Measurements from ENCODE around the gene BTBD1.

The BTBD1 gene

DNA sequence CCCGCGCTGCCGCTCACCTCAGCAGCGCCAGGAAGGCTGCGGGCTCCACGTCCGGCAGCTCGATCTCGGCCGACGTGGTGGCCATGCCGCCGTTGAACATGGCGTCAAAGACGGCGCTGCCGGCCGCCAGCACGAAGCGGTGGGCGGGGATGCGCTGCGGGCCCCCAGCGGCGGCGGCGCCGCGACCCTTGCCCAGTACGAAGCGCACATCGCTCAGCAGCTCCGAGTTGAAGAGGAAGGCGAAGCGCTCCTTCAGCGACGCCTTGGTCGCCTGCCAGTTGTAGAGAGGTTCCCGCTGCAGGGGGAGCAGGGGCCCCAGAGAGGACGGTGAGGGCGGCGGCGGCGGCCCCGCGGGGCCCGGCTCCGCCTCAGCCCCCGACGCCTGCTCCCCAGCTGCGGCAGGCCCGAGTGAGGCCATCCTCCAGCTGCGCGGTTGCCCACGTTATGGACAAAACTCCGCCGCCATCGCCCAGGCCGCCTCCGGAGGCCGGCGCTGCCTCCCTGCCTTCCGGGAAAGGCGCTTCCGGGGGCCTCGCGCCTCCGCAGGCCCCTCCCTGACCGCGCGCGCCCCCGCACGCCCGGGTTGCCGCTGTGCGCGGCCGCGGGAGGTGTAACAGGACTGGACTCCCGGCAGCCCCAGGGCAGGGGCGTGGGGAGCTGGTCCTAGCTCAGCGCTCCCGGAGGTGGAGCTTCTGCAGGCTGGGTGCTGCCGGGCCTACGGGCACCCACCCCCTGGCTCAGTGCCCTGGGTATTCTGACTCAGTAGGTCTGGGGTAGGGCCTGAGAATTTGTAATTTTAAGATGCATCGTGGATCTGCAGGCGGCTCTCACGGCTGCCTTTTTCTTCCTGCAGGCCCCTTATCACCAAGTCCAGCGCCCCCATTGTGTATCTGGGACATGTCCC, at the start of gene BTBD1:
Gene BTBD1, minus strand, starts transcription at position 519 of the 904 bp plus-strand sequence. Its CDS starts 101 bp downstream, at position 418.
- DNase-seq: peak; percentile 89

DNA sequence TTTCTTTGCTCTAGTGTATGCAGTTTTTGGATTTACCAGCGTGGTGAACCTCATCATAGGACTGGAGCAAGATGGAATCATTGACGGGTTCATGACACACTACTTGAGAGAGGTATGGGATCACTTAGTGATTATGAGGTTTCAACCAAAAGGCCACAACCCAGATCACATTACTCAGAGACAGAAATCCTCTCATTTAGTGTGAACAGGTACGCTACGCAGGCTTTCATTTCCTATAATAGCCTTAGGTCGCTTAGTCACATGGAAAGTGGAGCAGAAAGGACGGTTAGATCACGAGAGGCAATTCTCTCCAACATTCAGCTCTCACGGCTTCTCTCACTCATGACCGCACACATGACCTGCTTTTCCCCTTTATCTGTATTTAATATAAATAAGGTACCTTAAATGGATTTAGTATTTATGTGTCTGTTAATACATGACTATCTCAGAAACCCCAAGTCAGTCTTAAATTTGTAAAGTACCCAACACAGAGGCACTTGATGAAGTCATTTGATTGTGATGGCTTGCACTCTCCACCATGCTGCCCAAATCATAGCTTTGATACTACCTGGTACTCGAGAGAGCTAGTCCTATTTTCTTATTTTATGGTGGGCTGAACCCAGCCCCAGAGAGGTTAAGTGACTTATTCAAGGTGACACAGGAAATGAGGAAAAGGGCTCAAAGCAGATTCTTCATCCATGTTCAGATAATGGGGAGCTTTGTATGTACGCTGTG, 48.9 kb upstream of the BTBD1 start:
- no peak for DNase-seq

DNA sequence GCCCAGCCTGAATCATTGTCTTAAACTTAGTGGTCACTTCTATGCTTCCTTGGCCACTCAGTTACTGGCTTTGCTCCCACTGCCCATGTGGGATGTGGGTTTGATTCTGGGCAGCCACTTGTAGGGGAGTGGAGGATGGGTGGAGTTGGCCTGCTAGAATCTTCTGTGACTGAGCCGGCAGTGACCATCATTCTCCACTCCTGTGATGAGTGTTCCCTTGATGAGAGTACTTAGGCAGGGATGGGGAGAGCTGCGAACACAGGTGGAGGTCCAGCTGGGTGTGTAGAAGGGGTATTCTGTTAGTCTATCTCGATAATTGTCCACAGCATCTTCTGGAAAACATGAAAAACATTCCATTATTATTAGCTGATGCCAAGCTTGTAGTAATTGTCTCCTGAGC, 48.4 kb upstream of the BTBD1 start:
- DNase-seq: no peak

DNA sequence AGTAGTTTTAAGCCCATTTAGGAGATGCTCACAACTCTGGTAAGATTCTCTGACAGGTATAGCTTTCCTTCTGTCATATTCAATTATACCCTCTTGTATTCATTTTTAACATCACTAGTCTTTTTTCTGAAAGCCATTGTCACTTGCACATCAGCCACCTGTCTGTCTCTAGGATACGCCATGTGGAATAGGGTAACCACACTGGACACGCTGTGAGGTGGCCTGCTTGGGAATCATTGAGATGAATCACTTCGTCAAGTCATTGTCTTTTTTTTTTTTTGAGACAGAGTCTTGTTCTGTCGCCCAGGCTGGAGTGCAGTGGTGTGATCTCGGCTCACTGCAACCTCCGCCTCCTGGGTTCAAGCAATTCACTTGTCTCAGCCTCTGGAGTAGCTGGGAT, 47.8 kb upstream of the BTBD1 start:
- no peak for DNase-seq

DNA sequence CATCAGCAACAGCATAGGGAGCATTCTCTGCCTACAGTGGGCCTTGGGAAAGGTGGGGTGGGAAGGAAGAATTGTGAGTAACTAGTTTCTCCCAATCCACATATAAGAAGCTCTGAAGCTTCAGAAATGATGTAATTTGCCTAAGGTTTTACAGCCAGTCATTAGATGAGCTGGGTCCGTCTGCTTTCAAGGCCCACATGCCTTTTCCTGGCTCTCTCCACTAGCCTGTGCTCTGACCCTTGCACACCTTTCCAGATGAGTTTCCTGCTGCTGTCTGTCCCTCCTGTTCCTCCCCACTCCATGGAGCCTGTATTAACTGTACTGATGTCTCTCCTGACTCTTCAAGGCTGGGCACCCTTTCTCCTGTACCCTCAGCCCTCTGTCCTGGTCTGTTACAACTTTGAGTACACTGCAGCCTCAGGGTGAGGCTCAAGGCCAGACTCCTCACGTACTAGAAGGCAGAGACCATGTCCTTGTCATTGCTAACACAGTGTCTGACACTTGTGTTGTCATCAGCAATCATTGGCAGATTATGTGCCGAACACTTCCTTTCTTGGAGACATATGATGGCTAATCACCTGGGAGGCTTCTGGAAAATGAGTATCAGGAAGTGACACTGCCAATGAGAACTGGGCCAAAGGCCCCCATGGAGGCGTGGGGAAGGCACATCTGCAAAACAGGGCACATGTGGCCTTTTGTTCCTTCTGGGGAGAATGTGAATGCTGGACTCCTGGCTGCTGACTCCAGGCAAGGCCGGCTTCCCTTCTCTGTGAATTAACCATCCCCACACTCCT, 47.0 kb upstream of the BTBD1 start:
- DNase-seq: no peak

DNA sequence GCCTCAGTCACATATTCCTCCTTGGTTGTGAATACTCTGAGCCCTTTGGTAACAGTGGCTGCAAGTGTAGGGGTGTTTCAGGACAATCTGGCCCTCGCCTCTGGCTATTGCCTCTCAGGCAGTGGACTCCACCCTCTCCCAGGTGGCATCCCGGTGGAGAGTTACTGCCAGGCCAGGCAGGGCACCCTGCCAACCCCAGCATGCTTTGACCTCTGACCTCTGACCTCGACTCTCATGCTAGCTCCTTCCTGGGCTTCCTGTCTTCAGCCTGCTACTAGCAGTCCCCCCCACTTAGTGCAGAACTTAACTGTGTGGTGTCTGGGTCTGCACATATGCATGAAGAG, 45.9 kb upstream of the BTBD1 start:
- DNase-seq: no peak

DNA sequence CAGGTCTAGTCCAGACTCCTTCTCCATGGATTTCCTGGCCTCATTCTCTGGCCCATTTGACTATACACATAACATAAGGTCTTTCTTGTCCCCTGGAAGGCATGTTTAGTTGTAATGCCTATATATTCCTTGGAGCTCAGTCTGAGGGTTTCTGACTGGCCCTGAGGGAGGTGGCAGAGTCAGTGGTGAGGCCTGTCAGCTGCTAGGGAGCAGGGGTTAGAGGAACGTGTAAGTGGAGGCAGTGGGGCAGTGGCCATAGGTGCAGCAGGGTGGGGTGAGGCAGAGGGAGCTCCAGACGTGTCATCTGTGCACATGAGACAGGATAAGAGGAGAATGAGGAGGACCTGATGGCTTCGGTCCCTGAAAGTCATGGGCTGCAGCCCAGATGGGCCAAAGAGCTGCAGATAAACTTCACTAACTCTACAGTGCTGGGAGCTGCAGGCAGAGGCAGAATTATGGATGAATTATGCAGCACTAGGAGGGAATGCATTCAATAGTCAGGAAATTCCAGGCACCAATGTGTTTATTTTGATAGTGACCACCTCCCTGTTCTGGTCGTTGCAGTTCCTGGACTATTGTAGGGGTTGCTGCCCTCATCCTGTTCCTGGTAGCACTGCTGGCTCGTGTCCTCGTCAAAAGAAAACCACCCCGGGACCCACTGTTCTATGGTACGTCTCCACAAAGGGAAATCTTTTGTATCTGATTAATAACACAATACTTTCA, 45.3 kb upstream of the BTBD1 start:
- no peak for DNase-seq

DNA sequence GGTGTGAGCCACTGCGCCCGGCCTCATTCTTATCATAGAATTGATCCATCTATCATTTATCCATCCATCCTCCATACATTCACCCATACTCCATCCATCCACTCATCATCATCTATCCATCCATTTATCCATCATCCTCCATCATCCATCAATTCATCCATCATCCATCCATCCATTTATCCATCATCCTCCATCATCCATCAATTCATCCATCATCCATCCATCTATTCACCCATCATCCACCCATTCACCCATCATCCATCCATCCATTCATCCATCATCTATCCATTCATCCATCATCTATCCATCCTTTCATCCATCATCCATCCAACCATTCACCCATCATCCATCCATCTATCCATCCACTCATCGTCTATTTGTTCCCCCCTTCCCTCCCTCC, 44.1 kb upstream of the BTBD1 start:
- no peak for DNase-seq

DNA sequence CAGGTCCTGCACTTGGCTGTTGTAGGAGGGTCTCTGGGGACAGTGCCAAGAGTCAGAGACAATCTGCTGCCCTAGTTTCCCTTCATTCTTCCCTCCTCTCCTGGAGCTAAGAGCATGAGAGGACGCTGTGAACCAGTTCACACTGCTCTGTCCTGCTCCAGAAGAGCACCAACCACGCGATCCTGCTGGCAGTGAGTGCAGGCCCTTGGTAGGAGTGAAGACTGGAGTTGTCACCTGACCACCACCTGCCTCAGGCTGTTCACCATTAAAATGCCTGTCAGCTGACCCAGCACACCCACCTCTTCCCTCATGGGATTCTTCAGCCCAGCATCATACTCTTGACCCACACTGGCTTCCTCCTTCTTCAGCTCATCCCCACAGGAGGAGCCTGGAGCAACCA, 43.3 kb upstream of the BTBD1 start:
- DNase-seq: no peak

DNA sequence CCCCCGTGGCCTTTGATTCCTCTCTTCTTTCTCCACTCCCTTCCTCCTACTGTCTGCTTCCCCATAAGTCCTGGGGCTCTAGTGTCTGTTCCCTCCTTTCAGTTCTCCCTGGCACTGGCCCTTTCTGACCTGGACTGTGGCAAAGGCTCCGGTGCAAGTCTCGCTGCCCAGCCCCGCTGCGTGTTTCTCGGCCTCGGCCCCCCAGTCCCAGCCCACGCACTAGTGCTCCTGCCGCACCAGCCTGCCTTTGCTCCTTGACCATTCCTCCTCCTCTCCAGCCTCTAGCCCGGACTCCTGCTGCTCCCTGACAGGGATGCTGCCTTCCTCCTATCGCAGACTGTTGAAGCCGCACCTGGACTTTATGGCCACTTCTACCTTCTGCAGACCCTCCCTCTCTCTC, 42.5 kb upstream of the BTBD1 start:
- no peak for DNase-seq

DNA sequence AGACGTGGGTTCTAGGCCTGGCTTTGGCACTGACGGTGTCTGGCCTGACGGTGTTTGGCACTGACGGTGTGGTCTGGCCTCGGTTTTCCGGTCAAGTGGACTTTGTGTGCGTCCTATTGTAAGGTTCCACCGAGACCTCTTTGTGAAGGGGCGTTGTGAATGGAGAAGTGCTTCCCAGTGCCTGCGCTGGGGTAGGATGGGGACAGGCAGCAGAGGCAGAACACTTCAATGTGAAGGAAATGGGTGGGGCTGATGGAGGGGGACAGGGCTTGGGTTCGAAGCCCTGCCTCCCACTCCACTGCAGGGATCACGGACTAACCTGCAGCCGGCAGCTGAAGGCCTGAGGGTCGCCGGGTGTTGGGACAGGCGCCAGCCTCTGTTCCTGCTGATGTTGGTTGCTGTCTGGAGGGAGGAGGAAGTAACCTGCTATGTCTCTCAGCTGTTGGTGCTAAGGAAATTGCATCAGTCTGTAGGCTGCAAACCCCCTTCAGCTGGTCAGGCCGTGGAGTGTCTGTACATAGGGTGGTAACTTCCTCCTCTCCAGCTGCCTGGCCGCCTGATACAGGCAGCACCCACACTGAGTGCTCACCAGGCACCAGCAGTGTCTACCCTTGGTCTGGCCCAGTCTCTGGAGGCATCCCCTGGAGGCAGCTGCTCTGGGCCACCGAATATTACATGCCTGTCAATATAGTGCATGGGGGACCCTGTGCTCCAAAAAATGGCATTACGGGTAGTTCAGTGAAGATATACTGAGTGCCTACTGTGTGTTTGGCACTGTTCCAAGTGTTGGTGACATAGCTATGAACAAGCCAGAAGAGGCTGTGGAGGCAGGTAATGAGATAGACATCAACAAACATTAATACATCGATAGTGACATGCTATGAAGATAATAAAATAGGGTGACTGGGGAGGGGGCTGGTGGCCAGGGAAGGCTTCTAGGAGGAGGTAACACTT, 41.5 kb upstream of the BTBD1 start:
- no peak for DNase-seq

DNA sequence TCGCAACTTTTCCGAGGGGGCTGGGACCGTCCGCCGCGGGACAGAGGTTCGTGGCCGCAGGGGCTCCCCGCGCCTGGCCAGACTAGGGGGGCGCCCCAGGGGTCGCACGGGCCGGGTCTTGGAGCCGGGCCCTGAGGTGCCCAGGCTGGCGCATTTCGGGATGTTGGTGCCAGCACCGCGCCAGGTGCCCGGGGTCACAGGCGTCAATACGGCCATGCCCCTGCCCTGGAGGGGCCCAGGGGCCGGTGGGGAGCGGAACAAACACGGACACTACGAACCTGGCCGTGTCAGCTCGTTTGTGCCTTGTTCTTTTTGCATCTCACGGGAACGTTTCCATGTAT, 40.8 kb upstream of the BTBD1 start:
- DNase-seq: no peak

DNA sequence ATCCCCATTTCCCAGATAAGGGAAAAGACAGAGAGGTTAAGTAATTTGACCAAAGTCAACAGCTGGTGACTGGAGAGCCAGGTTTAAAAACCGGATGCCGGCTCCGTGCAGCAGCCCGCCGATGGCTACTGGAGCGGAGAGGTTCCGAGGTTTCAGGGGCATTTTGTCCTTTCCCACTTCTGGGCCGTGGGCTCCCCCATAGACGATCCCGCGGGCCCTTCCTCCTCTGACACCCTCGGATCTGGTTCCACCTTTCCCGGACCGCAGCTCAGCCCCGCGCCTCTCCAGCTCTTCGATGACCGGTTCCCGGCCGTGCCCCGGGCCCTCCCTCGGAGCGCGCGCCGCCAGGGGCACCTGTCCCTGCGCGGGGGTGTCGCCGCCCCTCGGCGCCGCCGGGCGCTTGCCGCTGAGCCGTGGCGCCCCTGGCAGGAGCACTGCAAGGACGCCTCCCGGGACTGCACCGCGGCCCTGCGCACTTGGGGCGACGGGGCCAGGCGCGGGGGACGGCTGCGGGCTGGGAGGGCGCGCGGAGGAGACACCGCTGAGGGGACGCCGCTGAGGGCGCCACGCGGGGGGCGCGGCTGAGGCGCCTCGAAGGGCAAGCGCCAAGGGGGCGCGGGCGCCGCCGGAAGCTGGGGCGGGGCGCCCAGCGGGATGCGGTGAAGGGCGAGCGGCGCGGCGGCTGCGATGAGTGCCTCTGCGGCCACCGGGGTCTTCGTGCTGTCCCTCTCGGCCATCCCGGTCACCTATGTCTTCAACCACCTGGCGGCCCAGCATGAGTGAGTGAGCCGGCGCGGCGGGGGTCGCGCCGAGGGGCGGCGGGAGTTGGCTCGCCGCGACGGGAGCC, 40.2 kb upstream of the BTBD1 start, which contains the start of gene TM6SF1:
Gene TM6SF1, plus strand, starts transcription at position 652 of the 847 bp plus-strand sequence. Its CDS starts 36 bp downstream, at position 688.
- no peak for DNase-seq

DNA sequence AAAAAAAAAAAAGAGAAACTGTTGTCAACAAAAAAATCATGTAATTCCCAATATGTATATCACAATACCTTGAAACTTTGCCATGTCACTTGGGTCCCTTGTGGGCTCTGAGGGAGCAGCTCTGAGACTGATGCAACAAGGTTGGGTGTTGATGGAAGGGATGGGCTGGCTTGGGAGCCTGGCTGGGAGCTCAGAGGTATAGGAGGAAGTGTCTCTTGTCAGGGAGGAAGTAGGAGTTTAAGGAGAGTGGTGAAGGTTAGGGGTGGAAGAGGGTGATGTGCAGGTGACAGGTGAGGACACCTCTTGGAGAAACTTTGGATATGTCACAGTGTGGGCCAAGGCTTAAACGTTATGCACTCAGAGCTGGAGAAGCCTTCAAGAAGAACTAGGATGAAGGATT, 38.4 kb upstream of the BTBD1 start:
- DNase-seq: no peak

DNA sequence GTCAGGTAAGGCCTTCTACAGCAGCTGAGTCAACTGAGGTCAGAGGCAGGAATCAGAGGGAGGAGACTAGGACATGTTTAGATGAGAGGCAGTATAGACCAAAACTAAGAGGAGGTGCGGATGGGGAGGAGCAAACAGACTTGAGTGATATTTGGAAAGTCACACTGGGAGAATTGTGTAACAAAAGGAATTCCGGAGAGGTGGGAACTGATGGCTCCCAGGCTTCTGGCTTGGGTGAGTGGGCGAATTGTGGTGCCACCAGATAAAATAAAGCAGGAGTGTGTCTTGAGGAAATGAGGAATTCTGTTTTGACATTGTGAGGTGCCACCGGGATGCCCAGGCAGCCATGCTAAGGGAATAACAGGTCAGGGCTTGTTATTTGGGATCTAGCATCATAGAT, 37.1 kb upstream of the BTBD1 start:
- no peak for DNase-seq

DNA sequence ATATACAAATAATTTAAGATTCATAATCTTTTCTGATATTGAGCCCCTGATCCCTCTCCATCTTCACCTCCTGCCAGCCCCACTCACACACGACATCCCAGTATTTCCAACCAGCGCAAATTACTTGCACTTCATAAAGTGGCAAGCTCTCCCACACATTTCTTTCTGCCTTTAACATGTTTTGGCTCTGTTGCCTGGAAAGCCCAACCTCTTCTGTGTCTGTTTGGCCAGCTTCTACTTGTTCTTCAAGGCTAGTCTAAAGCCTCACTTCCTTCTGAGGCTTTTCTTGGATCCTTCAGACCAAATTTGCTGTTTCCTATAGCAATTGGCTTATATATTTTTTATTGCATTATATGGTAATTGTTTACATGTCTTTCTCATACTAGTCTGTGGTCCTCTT, 35.3 kb upstream of the BTBD1 start:
- DNase-seq: no peak

DNA sequence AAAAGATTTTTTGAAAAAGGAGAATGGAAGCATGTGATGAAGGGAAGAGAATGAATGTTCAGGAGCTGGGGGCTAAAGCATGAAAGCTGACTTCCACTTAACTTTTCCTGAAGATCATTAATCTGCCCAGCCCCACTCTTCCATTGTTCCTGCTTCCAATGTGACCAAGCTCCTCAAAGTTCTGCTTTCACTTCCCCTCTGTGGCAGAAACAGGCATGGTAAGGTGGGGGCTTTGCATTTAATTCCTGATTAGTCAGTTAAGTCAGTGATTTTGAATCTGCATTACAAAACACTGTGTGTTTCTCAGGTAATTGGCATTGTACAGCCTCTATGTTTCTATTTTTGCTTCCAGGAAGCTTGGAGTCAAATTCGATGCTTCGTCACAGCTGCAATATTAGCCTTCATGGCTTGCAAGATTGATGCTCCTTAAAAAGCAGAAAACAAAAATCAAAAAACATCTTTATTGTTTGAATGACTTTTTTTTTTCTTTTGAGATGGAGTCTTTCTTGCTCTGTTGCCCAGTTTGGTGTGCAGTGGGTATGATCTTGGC, 33.1 kb upstream of the BTBD1 start:
- no peak for DNase-seq

DNA sequence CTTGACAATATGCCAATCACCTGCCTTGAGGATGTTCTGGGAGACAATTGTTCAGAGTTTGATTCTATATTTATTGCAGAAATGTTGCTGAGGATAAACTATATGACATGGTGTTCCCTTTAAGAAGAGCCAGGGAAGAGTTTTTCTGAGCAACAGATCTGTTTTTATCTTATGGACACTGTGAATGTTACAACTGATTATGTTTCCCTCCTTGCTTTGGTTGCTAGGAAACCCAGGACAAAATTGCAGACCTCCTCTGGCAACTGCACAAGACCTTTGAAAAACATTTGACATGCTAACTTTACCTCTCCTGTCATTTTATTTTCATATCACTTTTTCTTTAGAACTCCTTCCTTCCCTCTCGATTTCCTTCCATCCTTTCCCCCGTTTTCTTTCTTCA, 32.2 kb upstream of the BTBD1 start:
- no peak for DNase-seq

DNA sequence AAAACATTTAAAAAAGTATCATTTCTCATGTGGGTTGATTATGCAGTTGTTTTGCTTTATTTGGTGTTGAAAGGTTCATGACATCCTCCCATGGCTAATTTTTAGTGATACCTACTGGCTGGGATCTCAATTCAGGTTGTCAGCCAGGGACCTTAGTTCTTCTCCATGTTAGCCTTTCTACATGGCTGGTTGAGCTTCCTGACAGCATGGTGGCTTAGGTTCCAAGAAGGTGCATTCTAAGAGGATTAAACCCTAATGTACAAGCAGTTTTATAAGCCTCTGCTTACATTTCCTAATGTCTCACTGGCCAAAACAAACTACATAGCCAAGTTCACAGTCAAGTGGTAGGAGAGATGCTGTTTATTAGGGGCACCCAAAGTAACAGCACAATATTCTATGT, 31.0 kb upstream of the BTBD1 start:
- no peak for DNase-seq

DNA sequence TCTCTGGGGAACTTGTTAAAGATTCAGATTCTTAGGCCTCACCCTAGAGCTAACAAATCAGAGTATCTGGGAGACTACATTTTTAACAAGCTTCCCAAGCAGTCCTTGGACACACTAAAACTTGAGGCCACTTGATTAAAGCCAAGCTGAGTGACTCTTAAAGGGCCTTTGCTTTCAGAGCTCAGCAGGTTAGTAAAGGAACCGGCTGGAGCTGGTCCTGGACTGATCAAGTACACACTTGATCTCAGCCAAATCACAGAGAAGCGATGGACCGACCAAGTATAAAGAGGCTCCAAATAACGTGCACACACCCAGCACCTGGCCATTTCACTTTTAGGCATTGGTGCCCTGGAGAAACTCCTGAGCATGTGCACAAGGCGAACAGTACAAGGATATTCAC, 27.5 kb upstream of the BTBD1 start:
- DNase-seq: no peak

Data from activated CD4-positive, CD25-positive, alpha-beta regulatory T cell treated with anti-CD3 and anti-CD28 coated beads, Interleukin-2, amount 50 U/mL, for 72 hours (primary cell).